ENCODE results near the gene GLYAT. TPM values are rescaled to one million over a fixed set of nuclear protein-coding genes. Genes with fewer than 3 reads are reported as not detected.

GLYAT gene
- total RNA-seq, 1 experiment from 2014 or later: not detected

DNA sequence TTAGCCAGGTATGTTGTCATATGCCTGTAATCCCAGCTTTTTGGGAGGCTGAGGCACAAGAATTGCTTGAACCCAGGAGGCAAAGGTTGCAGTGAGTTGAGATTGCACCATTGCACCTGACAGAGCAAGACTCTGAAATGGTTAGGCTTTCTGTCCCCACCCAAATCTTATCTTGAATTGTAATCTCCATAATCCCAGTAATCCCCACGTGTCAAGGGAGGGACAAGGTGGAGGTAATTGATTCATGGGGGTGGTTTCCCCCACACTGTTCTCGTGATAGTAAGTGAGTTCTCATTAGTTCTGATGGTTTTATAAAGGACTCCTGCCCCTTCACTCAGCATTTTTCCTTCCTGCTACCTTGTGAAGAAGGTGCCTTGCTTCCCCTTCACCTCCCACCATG, 37.6 kb upstream of the GLYAT start:
- intact Hi-C loops (cut with micrococcal nuclease; ENCODE audit: unreplicated experiment) (no loop called here), in situ Hi-C loops (cut with HindIII; ENCODE audit: low pct_unique_long_range_greater_than_20kb, low sequenced_read_pairs) (no loop called here)
- ATAC-seq: no peak
- TF ChIP-seq, protein P1, sequence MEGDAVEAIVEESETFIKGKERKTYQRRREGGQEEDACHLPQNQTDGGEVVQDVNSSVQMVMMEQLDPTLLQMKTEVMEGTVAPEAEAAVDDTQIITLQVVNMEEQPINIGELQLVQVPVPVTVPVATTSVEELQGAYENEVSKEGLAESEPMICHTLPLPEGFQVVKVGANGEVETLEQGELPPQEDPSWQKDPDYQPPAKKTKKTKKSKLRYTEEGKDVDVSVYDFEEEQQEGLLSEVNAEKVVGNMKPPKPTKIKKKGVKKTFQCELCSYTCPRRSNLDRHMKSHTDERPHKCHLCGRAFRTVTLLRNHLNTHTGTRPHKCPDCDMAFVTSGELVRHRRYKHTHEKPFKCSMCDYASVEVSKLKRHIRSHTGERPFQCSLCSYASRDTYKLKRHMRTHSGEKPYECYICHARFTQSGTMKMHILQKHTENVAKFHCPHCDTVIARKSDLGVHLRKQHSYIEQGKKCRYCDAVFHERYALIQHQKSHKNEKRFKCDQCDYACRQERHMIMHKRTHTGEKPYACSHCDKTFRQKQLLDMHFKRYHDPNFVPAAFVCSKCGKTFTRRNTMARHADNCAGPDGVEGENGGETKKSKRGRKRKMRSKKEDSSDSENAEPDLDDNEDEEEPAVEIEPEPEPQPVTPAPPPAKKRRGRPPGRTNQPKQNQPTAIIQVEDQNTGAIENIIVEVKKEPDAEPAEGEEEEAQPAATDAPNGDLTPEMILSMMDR (IDR thresholded peaks at IDR 0.05): no peak
- TF ChIP-seq, protein P2, sequence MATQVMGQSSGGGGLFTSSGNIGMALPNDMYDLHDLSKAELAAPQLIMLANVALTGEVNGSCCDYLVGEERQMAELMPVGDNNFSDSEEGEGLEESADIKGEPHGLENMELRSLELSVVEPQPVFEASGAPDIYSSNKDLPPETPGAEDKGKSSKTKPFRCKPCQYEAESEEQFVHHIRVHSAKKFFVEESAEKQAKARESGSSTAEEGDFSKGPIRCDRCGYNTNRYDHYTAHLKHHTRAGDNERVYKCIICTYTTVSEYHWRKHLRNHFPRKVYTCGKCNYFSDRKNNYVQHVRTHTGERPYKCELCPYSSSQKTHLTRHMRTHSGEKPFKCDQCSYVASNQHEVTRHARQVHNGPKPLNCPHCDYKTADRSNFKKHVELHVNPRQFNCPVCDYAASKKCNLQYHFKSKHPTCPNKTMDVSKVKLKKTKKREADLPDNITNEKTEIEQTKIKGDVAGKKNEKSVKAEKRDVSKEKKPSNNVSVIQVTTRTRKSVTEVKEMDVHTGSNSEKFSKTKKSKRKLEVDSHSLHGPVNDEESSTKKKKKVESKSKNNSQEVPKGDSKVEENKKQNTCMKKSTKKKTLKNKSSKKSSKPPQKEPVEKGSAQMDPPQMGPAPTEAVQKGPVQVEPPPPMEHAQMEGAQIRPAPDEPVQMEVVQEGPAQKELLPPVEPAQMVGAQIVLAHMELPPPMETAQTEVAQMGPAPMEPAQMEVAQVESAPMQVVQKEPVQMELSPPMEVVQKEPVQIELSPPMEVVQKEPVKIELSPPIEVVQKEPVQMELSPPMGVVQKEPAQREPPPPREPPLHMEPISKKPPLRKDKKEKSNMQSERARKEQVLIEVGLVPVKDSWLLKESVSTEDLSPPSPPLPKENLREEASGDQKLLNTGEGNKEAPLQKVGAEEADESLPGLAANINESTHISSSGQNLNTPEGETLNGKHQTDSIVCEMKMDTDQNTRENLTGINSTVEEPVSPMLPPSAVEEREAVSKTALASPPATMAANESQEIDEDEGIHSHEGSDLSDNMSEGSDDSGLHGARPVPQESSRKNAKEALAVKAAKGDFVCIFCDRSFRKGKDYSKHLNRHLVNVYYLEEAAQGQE (IDR thresholded peaks at IDR 0.05; ENCODE audit: insufficient read depth in 1 of 2, low read depth in 2 of 2, low read length in 1 of 2): no peak
- TF ChIP-seq POLR2AphosphoS5 (IDR thresholded peaks at IDR 0.05; ENCODE audit: low read depth, low read length) (no peak), SIN3A (IDR thresholded peaks at IDR 0.05; ENCODE audit: borderline replicate concordance, insufficient read depth, low read depth, low read length) (no peak), TCF7L2 (IDR thresholded peaks at IDR 0.05; ENCODE audit: low read depth, low read length) (no peak)
- Histone ChIP-seq H3K27me3 (ENCODE audit: control insufficient read depth, insufficient read depth, low read length) (no peaks in the 10 kb centered on the region), H3K36me3 (ENCODE audit: control insufficient read depth, insufficient read depth, low read length) (no peaks in the 10 kb centered on the region), H3K9me3 (ENCODE audit: control insufficient read depth, insufficient read depth, low read depth, low read length) (no peaks in the 10 kb centered on the region), H3K27ac (ENCODE audit: low read length) (no peak overlapping the region), H3K4me3 (ENCODE audit: low read depth in 2 of 2, low read length in 2 of 2) (no peak overlapping the region), H3K4me1 (ENCODE audit: control insufficient read depth, insufficient read depth, low read length) (no peaks in the 10 kb centered on the region)
- ChIA-PET POLR2A (no interaction called here), CTCF (no interaction called here)
- no peak for DNase-seq (ENCODE audit: low read depth, low spot score)
- BruUV-seq (replicated peaks): no TSS peak

DNA sequence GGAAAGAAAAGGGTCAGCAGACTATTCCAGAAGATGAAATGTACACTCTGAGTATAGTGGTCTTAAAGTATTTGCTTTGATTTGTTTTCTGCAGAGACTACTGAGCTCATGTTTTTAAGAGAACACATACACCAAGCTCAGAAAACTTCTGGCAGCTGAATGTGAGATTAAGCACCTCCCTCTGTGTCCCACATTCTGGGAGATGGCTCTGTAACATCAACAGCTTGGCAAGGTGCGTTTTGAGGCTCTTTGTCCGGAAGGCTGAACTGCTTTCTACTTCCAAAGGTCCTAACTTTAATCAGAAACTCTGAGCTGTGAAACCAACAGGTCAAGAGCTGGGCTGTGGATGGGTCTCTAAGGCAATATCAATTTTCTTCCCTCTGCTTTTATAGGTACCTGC, 36.4 kb upstream of the GLYAT start:
- BruUV-seq (replicated peaks): no TSS peak
- ATAC-seq: no peak
- Histone ChIP-seq H3K27ac (ENCODE audit: low read length) (no peak overlapping the region), H3K9me3 (ENCODE audit: control insufficient read depth, insufficient read depth, low read depth, low read length) (no peaks in the 10 kb centered on the region), H3K36me3 (ENCODE audit: control insufficient read depth, insufficient read depth, low read length) (no peaks in the 10 kb centered on the region), H3K4me3 (ENCODE audit: low read depth in 2 of 2, low read length in 2 of 2) (no peak overlapping the region), H3K4me1 (ENCODE audit: control insufficient read depth, insufficient read depth, low read length) (no peaks in the 10 kb centered on the region), H3K27me3 (ENCODE audit: control insufficient read depth, insufficient read depth, low read length) (no peaks in the 10 kb centered on the region)
- intact Hi-C loops (cut with micrococcal nuclease; ENCODE audit: unreplicated experiment) (no loop called here), in situ Hi-C loops (cut with HindIII; ENCODE audit: low pct_unique_long_range_greater_than_20kb, low sequenced_read_pairs) (no loop called here)
- no peak for DNase-seq (ENCODE audit: low read depth, low spot score)
- ChIA-PET CTCF (no interaction called here), POLR2A (no interaction called here)
- TF ChIP-seq, protein P2 (IDR thresholded peaks at IDR 0.05; ENCODE audit: insufficient read depth in 1 of 2, low read depth in 2 of 2, low read length in 1 of 2): no peak
- no peak for TF ChIP-seq TCF7L2 (IDR thresholded peaks at IDR 0.05; ENCODE audit: low read depth, low read length)
- TF ChIP-seq POLR2AphosphoS5 (IDR thresholded peaks at IDR 0.05; ENCODE audit: low read depth, low read length): no peak
- no peak for TF ChIP-seq SIN3A (IDR thresholded peaks at IDR 0.05; ENCODE audit: borderline replicate concordance, insufficient read depth, low read depth, low read length)
- TF ChIP-seq, protein P1 (IDR thresholded peaks at IDR 0.05): no peak
